Activated CD4-positive, alpha-beta memory T cell treated with anti-CD3 and anti-CD28 coated beads, Interleukin-2, amount 10 ng/mL, durations not matched to agents 7 days and 5 days (primary cell): ENCODE measurements around the gene PKP4. TPM values are rescaled to one million over a fixed set of nuclear protein-coding genes. Genes with fewer than 3 reads are reported as not detected.

ENCODE experiments used
- CTCF ChIA-PET: fragments of 350-600 bp; sonication (Branson Sonifier 250); formaldehyde crosslinking; loops from one replicate; lab custom pipeline; 2021; ENCODE audit warnings: antibody characterized with exemption, inconsistent platforms; lab: Charles Lee
- POLR2A ChIA-PET: fragments of 350-600 bp; sonication (Branson Sonifier 250); formaldehyde crosslinking; loops from one replicate; lab custom pipeline; 2021; ENCODE audit warnings: antibody characterized with exemption; lab: Charles Lee
- DNase-seq: peaks from one replicate; pipeline ENCODE4 v3.0.0-alpha.2; 2020
- H3K27ac Mint-ChIP-seq: one replicate; pipeline ENCODE4 v1.8.0; 2021; ENCODE audit warnings: mild to moderate bottlenecking, mixed read lengths
- H3K27me3 Mint-ChIP-seq: one replicate; pipeline ENCODE4 v1.8.0; 2021; ENCODE audit warnings: mixed read lengths
- H3K36me3 Mint-ChIP-seq: one replicate; pipeline ENCODE4 v1.8.0; 2021; ENCODE audit warnings: low read depth, mixed read lengths
- H3K4me1 Mint-ChIP-seq: one replicate; pipeline ENCODE4 v1.8.0; 2021; ENCODE audit warnings: mixed read lengths
- H3K4me3 Mint-ChIP-seq: one replicate; pipeline ENCODE4 v1.8.0; 2021; ENCODE audit warnings: mild to moderate bottlenecking, mixed read lengths
- H3K9me3 Mint-ChIP-seq: one replicate; pipeline ENCODE4 v1.8.0; 2021; ENCODE audit warnings: mixed read lengths
- total RNA-seq, 2 experiments: library from RNA; stranded (reverse); gene quantifications; one replicate each; pipeline ENCODE4 v1.2.3, GENCODE V29; 2021

The PKP4 gene
- total RNA-seq, 2 experiments from 2014 or later: 33.8 to 34.1 TPM

DNA sequence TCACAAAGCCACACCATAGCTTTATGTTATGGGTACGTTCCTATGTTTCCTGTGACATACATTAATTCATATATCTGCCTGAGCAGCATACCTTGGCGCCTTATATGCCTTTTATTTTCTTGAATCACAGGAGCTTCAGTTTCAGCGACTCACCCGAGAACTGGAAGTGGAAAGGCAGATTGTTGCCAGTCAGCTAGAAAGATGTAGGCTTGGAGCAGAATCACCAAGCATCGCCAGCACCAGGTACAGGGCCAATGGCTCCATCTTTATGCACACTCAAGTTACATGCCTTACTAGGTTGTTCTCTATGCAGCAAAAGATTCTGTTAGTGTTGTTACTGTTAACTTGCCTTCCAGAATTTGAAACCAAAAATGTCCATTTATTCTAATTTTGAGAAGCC is 120.4 kb downstream of the PKP4 start:
- no peak for DNase-seq
- ChIA-PET CTCF (no interaction called here), POLR2A (no interaction called here)
- Mint-ChIP-seq H3K36me3 (peaks cover 5% of the 10 kb centered on the region), H3K4me1 (no peaks in the 10 kb centered on the region), H3K27me3 (no peaks in the 10 kb centered on the region), H3K9me3 (no peaks in the 10 kb centered on the region), H3K27ac (no peak overlapping the region), H3K4me3 (no peak overlapping the region)

DNA sequence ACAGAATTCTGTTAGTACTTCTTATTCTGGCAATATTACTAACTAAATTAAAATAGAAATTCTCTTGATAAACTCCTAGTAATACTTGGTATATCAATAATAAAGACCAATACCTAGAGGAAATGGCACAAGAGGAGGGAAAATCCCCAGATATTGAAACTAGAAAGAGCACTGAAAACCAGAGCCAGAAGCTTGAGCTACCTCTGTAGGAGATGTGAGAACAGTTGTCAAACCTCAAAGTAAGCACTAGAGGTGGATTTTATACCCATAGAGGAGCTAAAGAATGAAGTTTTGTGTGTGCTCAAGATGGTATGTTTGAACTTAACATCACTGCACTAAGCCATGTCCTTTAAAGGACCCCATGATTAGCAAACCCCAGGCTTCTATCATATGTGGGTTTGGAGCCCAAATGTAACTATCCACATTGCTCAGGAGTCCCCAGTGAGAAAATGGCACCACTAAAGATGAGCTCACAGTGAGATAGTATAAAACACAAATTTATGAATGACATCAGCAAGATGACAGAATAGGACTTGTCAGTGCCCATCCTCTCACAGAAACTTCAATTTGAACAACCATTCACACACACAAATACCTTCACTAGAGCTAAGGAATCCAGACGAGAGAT is 122.1 kb downstream of the PKP4 start:
- Mint-ChIP-seq H3K27ac (no peak overlapping the region), H3K4me3 (no peak overlapping the region), H3K27me3 (no peaks in the 10 kb centered on the region), H3K4me1 (no peaks in the 10 kb centered on the region), H3K9me3 (no peaks in the 10 kb centered on the region), H3K36me3 (peaks cover 5% of the 10 kb centered on the region)
- ChIA-PET POLR2A (no interaction called here), CTCF (no interaction called here)
- no peak for DNase-seq

DNA sequence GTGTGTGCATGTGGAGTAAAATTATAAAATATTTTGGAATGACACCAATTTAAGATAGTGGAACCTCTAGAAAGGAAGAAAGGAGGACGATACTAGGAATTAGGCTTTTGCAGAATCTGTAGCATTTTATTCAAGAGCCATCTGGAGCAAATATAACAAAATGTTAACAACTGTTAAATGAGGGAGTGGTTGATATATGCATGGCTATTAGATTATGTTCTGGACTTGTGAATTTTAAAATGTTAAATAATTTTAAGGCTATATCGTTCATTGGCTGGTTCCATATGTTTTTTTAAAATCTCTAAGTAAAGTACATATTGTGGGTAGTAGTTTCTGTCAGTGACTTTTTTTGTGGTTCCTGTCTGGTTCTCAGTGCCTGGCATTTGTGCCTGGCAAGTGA is 123.2 kb downstream of the PKP4 start:
- Mint-ChIP-seq H3K9me3 (no peaks in the 10 kb centered on the region), H3K27ac (no peak overlapping the region), H3K4me1 (no peaks in the 10 kb centered on the region), H3K27me3 (no peaks in the 10 kb centered on the region), H3K36me3 (peaks cover 5% of the 10 kb centered on the region), H3K4me3 (no peak overlapping the region)
- DNase-seq: no peak
- POLR2A ChIA-PET: interaction anchor here (0.6 kb wide), 1 partner anchor 754 kb away, joined by 3 read pairs; no protein-coding TSS in a partner anchor
- CTCF ChIA-PET: interaction anchor here (0.5 kb wide), 1 partner anchor 275 kb away, joined by 4 read pairs; no protein-coding TSS in a partner anchor

DNA sequence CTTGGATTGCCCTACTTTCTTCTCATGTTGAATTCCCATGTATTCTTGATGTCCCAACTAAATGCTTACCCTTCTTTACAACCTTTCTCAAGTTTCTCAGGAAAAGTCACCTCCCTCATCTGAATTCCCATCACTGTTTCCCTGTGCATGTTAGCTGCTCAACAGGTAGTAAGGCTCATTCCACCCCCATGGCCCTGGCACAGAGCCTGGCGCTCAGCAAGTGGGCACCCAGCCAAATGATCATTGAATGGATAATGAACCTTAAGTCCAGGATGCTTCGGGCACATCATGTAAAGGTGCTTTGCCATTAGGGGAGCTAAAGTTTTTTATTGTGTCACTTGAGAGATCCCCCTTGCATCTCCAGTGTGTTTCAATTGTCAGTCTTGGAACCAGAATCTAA is 124.0 kb downstream of the PKP4 start:
- ChIA-PET CTCF (no interaction called here), POLR2A (no interaction called here)
- no peaks in the 10 kb centered on the region for H3K27me3 Mint-ChIP-seq
- H3K27ac Mint-ChIP-seq: no peak overlapping the region
- DNase-seq: no peak
- H3K9me3 Mint-ChIP-seq: no peaks in the 10 kb centered on the region
- no peaks in the 10 kb centered on the region for H3K4me1 Mint-ChIP-seq
- H3K4me3 Mint-ChIP-seq: no peak overlapping the region
- peaks cover 5% of the 10 kb centered on the region for H3K36me3 Mint-ChIP-seq

DNA sequence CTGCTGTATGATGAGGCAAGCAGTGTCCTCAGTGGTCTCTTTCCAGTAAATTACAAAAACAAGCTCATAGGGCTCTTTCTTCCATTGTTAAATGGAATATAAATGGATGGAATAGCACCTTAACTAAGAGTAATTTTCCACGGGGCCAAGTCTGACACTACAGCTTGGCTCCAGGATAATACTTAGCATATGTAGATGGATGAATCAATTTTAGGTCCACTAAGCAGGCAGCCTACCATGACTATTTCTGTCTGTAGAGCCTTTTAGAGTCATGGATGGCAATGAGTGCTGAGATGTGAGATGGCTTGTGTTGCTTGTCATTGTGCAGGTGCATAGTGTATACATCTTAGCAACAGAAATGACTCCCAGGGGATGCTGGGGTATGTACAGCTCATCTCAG is 125.9 kb downstream of the PKP4 start:
- Mint-ChIP-seq H3K27ac (no peak overlapping the region), H3K27me3 (no peaks in the 10 kb centered on the region), H3K4me1 (no peaks in the 10 kb centered on the region), H3K4me3 (no peak overlapping the region), H3K36me3 (peaks cover 5% of the 10 kb centered on the region), H3K9me3 (no peaks in the 10 kb centered on the region)
- CTCF ChIA-PET: no interaction called here
- POLR2A ChIA-PET: no interaction called here
- no peak for DNase-seq

DNA sequence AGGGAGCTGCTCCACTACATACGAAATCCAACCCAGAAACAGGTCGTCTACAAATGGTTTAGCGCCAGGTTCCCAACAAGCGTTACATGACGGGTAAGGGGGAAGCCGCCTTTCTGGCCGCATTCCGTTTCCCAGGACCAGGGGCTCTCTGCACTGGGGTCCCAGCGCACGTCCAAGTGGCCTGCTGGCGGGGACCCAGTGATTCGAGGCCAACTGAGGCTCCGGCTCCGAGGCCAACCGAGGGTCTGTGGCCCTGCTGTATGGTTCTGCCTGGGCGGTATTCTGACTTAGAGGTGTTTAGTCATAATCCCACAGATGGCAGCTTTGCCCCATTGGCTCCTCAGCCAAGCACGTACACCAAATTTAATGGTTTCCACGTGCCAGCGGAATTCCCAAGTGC is 127.2 kb downstream of the PKP4 start:
- CTCF ChIA-PET: no interaction called here
- no peak overlapping the region for H3K4me3 Mint-ChIP-seq
- H3K27ac Mint-ChIP-seq: no peak overlapping the region
- no peaks in the 10 kb centered on the region for H3K27me3 Mint-ChIP-seq
- H3K9me3 Mint-ChIP-seq: no peaks in the 10 kb centered on the region
- peaks cover 5% of the 10 kb centered on the region for H3K36me3 Mint-ChIP-seq
- POLR2A ChIA-PET: no interaction called here
- DNase-seq: no peak
- no peaks in the 10 kb centered on the region for H3K4me1 Mint-ChIP-seq

DNA sequence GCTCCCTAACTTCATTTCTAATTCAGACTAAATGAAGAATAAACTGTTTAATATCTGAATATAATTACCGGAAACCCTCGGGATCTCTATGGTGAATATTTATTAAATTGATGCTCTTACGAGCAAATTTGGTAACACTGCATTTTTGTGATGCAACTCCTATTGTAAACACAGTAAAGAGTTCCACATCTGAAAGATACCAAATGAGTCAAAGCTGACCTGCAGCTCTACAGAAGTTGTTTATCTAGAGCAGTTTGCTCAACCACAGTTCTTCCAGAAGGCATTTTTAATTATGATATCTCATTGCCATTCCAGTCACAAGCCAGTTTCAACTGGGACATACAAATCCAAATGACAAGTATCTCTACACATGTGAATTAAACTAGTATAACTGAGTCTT is 129.7 kb downstream of the PKP4 start:
- ChIA-PET CTCF (no interaction called here), POLR2A (no interaction called here)
- DNase-seq: no peak
- Mint-ChIP-seq H3K27me3 (no peaks in the 10 kb centered on the region), H3K9me3 (no peaks in the 10 kb centered on the region), H3K4me1 (no peaks in the 10 kb centered on the region), H3K36me3 (no peaks in the 10 kb centered on the region), H3K4me3 (no peak overlapping the region), H3K27ac (no peak overlapping the region)

DNA sequence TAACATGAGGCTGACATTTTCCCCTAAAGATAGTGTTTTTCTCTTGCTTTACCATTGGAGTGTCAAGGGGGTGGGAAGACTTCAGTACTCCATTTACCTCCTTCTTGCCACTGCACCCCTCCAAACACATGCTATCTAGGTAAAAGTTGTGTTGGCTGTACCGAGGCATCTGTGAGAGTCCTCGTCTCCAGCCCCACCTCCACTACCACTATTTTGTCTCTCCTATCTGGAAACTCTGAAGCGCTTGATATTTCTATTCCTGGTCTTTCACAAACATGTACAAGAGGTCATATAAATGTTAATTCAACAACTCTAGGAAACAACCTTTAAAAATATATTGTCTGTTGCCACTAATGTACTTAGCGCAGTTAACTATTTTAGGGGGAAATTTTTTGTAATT is 132.6 kb downstream of the PKP4 start:
- ChIA-PET CTCF (no interaction called here), POLR2A (no interaction called here)
- Mint-ChIP-seq H3K27me3 (no peaks in the 10 kb centered on the region), H3K27ac (no peak overlapping the region), H3K9me3 (no peaks in the 10 kb centered on the region), H3K36me3 (no peaks in the 10 kb centered on the region), H3K4me1 (no peaks in the 10 kb centered on the region), H3K4me3 (no peak overlapping the region)
- no peak for DNase-seq

DNA sequence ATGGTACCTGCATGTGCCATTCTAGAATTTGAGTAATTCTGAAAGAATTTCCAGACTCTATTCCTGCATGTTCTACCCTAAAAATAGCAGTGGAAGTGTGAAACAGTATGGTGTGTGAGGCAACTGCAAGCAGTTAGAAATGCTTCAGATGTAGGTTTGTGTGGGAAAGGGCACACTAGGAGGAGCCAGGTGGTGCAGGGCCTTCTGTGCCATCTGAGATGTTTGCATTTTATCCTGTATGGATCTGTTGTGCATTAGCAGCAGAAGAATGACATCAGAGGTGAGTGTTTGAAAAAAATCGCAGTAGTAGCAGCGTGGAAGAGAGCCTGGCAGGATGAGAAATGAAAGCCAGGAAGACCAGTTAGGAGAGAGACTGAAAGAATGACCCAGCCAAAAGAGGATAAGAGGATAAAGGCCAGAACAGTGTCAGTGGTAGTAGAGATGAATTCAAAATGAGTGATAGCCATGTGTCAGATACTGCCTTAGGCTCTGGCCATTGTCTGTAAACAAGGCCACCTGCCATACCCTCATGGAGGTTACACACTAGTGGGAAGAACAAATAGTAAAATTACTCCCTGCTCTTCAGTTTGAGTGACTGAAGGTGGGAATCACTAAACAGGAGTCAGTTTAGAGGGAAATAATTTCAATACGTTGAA is 142.2 kb downstream of the PKP4 start:
- Mint-ChIP-seq H3K36me3 (no peaks in the 10 kb centered on the region), H3K9me3 (no peaks in the 10 kb centered on the region), H3K4me1 (peaks cover 2% of the 10 kb centered on the region), H3K27ac (no peak overlapping the region), H3K27me3 (no peaks in the 10 kb centered on the region), H3K4me3 (no peak overlapping the region)
- ChIA-PET CTCF (no interaction called here), POLR2A (no interaction called here)
- DNase-seq: no peak

DNA sequence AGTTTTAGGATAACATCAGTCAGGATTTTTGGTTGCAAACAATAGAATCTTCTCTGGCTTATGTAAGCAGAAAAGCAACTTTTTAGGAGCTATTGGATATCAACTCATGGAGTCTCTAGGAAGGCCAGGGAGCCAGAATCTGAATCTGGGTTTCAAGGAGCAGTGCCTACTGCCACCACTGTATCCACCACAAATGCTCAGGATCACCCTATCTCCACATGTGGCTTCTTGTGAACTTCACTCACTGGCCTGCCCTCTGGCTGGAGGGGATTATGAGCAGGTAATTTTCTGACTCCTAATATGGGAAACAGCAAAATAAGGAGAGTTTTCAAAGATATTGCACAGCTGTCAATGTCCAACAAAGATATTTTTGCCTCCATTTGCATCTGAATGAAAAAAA is 142.9 kb downstream of the PKP4 start:
- H3K36me3 Mint-ChIP-seq: no peaks in the 10 kb centered on the region
- H3K4me3 Mint-ChIP-seq: no peak overlapping the region
- H3K9me3 Mint-ChIP-seq: no peaks in the 10 kb centered on the region
- ChIA-PET CTCF (no interaction called here), POLR2A (no interaction called here)
- peaks cover 2% of the 10 kb centered on the region for H3K4me1 Mint-ChIP-seq
- no peaks in the 10 kb centered on the region for H3K27me3 Mint-ChIP-seq
- H3K27ac Mint-ChIP-seq: no peak overlapping the region
- no peak for DNase-seq

DNA sequence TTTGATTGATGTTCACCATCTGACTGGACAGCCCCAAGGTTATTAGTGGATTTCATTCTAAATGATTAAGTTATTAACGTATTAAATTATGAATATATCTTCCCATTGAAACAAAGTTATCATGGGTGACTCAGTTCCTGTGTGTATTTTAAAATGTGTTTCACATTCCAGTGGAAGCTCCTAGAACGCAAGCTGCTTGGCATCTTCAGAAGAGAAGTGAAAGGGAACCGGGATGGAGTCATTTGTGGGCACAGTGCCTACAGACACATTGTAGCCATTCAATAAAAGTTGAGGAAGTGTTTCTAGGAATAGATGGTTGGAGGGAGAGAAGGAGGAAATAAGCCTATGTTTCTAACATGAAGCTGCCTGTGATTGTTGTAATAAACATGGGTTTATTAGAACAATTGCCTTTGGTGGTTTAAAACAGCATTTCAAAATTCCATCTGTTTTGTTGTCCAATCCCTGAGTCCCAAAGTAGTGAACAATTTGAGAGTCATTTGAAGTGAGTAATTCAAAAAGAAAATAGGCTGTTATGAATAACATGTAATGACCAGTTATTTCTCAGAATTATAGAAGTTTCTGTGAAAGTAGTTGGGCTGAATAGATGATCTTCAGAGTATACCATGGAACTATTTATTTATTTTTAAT is 143.5 kb downstream of the PKP4 start:
- CTCF ChIA-PET: no interaction called here
- Mint-ChIP-seq H3K27me3 (no peaks in the 10 kb centered on the region), H3K4me1 (peaks cover 2% of the 10 kb centered on the region), H3K27ac (no peak overlapping the region), H3K9me3 (no peaks in the 10 kb centered on the region), H3K4me3 (no peak overlapping the region), H3K36me3 (no peaks in the 10 kb centered on the region)
- POLR2A ChIA-PET: no interaction called here
- no peak for DNase-seq

DNA sequence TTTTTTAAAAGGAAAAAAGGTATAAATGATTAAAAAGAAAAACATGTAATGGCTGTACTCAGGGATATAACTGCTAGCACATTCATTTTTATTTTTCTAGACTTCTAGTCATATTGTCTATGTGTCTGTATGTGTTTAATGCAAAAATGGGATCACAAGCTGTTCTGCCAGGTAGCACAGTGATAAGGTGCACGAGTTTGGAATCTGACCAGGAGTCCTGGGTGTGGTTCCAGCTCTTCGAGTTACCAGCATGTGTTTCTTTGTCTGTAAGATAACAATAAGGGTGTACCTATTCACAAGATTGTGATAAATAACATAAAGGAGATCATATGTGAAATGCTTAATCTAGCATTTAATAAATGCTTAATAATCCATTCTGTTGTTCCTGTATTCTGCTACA is 145.3 kb downstream of the PKP4 start:
- Mint-ChIP-seq H3K27me3 (no peaks in the 10 kb centered on the region), H3K4me1 (peaks cover 2% of the 10 kb centered on the region), H3K36me3 (no peaks in the 10 kb centered on the region), H3K27ac (no peak overlapping the region), H3K9me3 (no peaks in the 10 kb centered on the region), H3K4me3 (no peak overlapping the region)
- POLR2A ChIA-PET: no interaction called here
- CTCF ChIA-PET: no interaction called here
- no peak for DNase-seq

DNA sequence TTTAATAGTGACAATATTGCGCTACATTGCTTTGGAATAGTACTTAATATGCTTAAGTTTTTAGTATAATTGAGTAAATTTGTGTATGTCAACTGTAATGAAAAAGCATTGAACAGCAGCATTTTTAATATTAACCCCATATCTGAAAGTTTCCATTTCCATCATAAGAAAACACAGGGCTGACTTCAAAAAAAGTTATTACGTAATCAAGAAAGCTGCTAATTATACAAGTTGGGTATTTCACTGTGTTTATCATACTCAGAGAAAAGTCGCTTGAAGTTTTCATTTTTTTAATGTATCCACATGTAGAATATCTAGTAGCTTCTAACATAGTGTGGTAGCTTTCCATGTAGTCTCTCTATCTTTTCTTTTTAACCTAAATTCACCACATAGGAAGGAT is 146.5 kb downstream of the PKP4 start:
- Mint-ChIP-seq H3K27ac (no peak overlapping the region), H3K27me3 (no peaks in the 10 kb centered on the region), H3K9me3 (no peaks in the 10 kb centered on the region), H3K36me3 (no peaks in the 10 kb centered on the region), H3K4me3 (no peak overlapping the region), H3K4me1 (peaks cover 2% of the 10 kb centered on the region)
- CTCF ChIA-PET: no interaction called here
- no peak for DNase-seq
- POLR2A ChIA-PET: interaction anchor here (0.7 kb wide), 1 partner anchor 14 kb away, joined by 3 read pairs; no protein-coding TSS in a partner anchor
